B cell (primary cell): Measurements from ENCODE around the gene IKZF1.

Experiments used
- EZH2 ChIP-seq: IDR thresholded peaks from 2 replicates; pipeline ENCODE4 v1.6.1; 2012; ENCODE audit warnings: borderline replicate concordance, low read depth, mild to moderate bottlenecking, moderate library complexity, low read length; ENCODE audit not compliant: insufficient read depth, poor library complexity, severe bottlenecking
- TF ChIP-seq, protein P1 (sequence below): fragments of 200-600 bp; IDR thresholded peaks from one replicate; pipeline ENCODE4 v1.8.0; 2022; ENCODE audit warnings: antibody characterized with exemption, mild to moderate bottlenecking

GRCh38 chr7:50262446-50262845, 42.1 kb upstream of the IKZF1 start:
- TF ChIP-seq, protein P1, sequence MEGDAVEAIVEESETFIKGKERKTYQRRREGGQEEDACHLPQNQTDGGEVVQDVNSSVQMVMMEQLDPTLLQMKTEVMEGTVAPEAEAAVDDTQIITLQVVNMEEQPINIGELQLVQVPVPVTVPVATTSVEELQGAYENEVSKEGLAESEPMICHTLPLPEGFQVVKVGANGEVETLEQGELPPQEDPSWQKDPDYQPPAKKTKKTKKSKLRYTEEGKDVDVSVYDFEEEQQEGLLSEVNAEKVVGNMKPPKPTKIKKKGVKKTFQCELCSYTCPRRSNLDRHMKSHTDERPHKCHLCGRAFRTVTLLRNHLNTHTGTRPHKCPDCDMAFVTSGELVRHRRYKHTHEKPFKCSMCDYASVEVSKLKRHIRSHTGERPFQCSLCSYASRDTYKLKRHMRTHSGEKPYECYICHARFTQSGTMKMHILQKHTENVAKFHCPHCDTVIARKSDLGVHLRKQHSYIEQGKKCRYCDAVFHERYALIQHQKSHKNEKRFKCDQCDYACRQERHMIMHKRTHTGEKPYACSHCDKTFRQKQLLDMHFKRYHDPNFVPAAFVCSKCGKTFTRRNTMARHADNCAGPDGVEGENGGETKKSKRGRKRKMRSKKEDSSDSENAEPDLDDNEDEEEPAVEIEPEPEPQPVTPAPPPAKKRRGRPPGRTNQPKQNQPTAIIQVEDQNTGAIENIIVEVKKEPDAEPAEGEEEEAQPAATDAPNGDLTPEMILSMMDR: no peak
- no peak for TF ChIP-seq EZH2
